SHP77 treated with DMSO at 0.1 percent for 48 hours (cell line): Measurements from ENCODE around the gene YAP1.

Experiments
- DNase-seq: peaks from one replicate; lab custom pipeline; 2025; lab: John Stamatoyannopoulos, UW

YAP1 gene

GRCh38 chr11:102163368-102163767 lies 53.1 kb downstream of the YAP1 start:
- no peak for DNase-seq

GRCh38 chr11:102166175-102167064 lies 56.2 kb downstream of the YAP1 start:
- DNase-seq, result no peak

GRCh38 chr11:102168481-102168880 lies 58.2 kb downstream of the YAP1 start:
- no peak for DNase-seq

GRCh38 chr11:102171101-102171500 lies 60.9 kb downstream of the YAP1 start:
- DNase-seq, result no peak

- DNase-seq, result no peak
Measured at GRCh38 chr11:102172127-102172848, 62.0 kb downstream of the YAP1 start.

- DNase-seq, result no peak
Measured at GRCh38 chr11:102177126-102177525, 66.9 kb downstream of the YAP1 start.

- DNase-seq, result no peak
Measured at GRCh38 chr11:102177974-102178631, 67.9 kb downstream of the YAP1 start.

- DNase-seq, result no peak
Measured at GRCh38 chr11:102179371-102179770, 69.1 kb downstream of the YAP1 start.

- DNase-seq, result no peak
Measured at GRCh38 chr11:102184269-102184987, 74.2 kb downstream of the YAP1 start.

GRCh38 chr11:102186551-102187191 lies 76.4 kb downstream of the YAP1 start:
- DNase-seq, result no peak

- DNase-seq, result no peak
Measured at GRCh38 chr11:102187416-102188151, 77.3 kb downstream of the YAP1 start.

- no peak for DNase-seq
Measured at GRCh38 chr11:102188488-102188887, 78.2 kb downstream of the YAP1 start.

- DNase-seq, result no peak
Measured at GRCh38 chr11:102191832-102192231, 81.6 kb downstream of the YAP1 start.

GRCh38 chr11:102192349-102193066 lies 82.3 kb downstream of the YAP1 start:
- DNase-seq, result no peak

- no peak for DNase-seq
Measured at GRCh38 chr11:102194257-102194656, 84.0 kb downstream of the YAP1 start.

- no peak for DNase-seq
Measured at GRCh38 chr11:102194990-102195389, 84.7 kb downstream of the YAP1 start.

- DNase-seq, result no peak
Measured at GRCh38 chr11:102196351-102196750, 86.1 kb downstream of the YAP1 start.

- DNase-seq, result no peak
Measured at GRCh38 chr11:102196816-102197215, 86.6 kb downstream of the YAP1 start.

GRCh38 chr11:102197670-102198139 lies 87.5 kb downstream of the YAP1 start:
- DNase-seq, result no peak

- no peak for DNase-seq
Measured at GRCh38 chr11:102199673-102200072, 89.4 kb downstream of the YAP1 start.
